ENCODE measurements around the gene ECHDC1. TPM values are rescaled to one million over a fixed set of nuclear protein-coding genes. Genes with fewer than 3 reads are reported as not detected.
"Not testable (repeated sequence)": the region's sequence is repeated elsewhere in the genome, so short reads cannot be mapped to it uniquely, and the experiment has no call there.

ECHDC1 gene
- polyA plus RNA-seq, 1 experiment = 60.7 TPM

- CTCF ChIA-PET = interaction anchor here (5.8 kb wide), 1 partner anchor 177 kb away, joined by 31 read pairs; no protein-coding TSS in a partner anchor
- TF ChIP-seq CTCF (IDR thresholded peaks at IDR 0.05; ENCODE audit: low read depth, low read length) = no peak
- Histone ChIP-seq H3K4me3 (ENCODE audit: low read depth, low read length) (no peak overlapping the region), H3K27me3 (ENCODE audit: control insufficient read depth, insufficient read depth, low read length) (no peaks in the 10 kb centered on the region), H3K27ac (ENCODE audit: low read depth, low read length) (no peak overlapping the region), H3K9me3 (ENCODE audit: control insufficient read depth, insufficient read depth, low read length) (no peaks in the 10 kb centered on the region)
- no peak for DNase-seq (ENCODE audit: low read depth, low spot score)
- POLR2A ChIA-PET = no interaction called here
These were observed 4.5 kb downstream of the ECHDC1 start for GRCh38 chr6:127338936-127339335.

- ChIA-PET CTCF (interaction anchor here (0.8 to 2.9 kb wide), 3 partner anchors 31 to 207 kb away, joined by 4 to 13 read pairs (median 4); no protein-coding TSS in a partner anchor), POLR2A (interaction anchor here (0.6 kb wide), 1 partner anchor 9 kb away, joined by 3 read pairs; no protein-coding TSS in a partner anchor)
- H3K9me3 ChIP-seq (ENCODE audit: control insufficient read depth, insufficient read depth, low read length) = no peaks in the 10 kb centered on the region; the same call in 1 of the 2 replicates
- no peak for TF ChIP-seq CTCF (IDR thresholded peaks at IDR 0.05; ENCODE audit: low read depth, low read length)
- H3K27ac ChIP-seq (ENCODE audit: low read depth, low read length) = no peak overlapping the region
- H3K4me3 ChIP-seq (ENCODE audit: low read depth, low read length) = no peak overlapping the region
- DNase-seq (ENCODE audit: low read depth, low spot score) = no peak
- no peaks in the 10 kb centered on the region for H3K27me3 ChIP-seq (ENCODE audit: control insufficient read depth, insufficient read depth, low read length)
These were observed 10.9 kb downstream of the ECHDC1 start for GRCh38 chr6:127332383-127332961.

- POLR2A ChIA-PET; DNase-seq (ENCODE audit: low read depth, low spot score); H3K27me3 ChIP-seq (ENCODE audit: control insufficient read depth, insufficient read depth, low read length); H3K4me3 ChIP-seq (ENCODE audit: low read depth, low read length); H3K27ac ChIP-seq (ENCODE audit: low read depth, low read length); H3K9me3 ChIP-seq (ENCODE audit: control insufficient read depth, insufficient read depth, low read length): not testable (repeated sequence)
- CTCF ChIA-PET = interaction anchor here (1.0 to 2.1 kb wide), 4 partner anchors 28 to 186 kb away, joined by 3 to 7 read pairs (median 4); no protein-coding TSS in a partner anchor
These were observed 12.2 kb downstream of the ECHDC1 start for GRCh38 chr6:127331256-127331655.

- ChIA-PET CTCF (no interaction called here), POLR2A (no interaction called here)
- no peak for TF ChIP-seq CTCF (IDR thresholded peaks at IDR 0.05; ENCODE audit: low read depth, low read length)
- H3K4me3 ChIP-seq (ENCODE audit: low read depth, low read length) = no peak overlapping the region
- no peaks in the 10 kb centered on the region for H3K27me3 ChIP-seq (ENCODE audit: control insufficient read depth, insufficient read depth, low read length)
- DNase-seq (ENCODE audit: low read depth, low spot score) = no peak
- H3K27ac ChIP-seq (ENCODE audit: low read depth, low read length) = no peak overlapping the region
- no peaks in the 10 kb centered on the region; the same call in 1 of the 2 replicates for H3K9me3 ChIP-seq (ENCODE audit: control insufficient read depth, insufficient read depth, low read length)
These were observed 15.3 kb downstream of the ECHDC1 start for GRCh38 chr6:127328043-127328609.

GRCh38 chr6:127319686-127320085, 23.7 kb downstream of the ECHDC1 start:
- ChIA-PET CTCF (no interaction called here), POLR2A (no interaction called here)
- no peak for DNase-seq (ENCODE audit: low read depth, low spot score)
- H3K27me3 ChIP-seq (ENCODE audit: control insufficient read depth, insufficient read depth, low read length) = no peaks in the 10 kb centered on the region
- no peak overlapping the region for H3K4me3 ChIP-seq (ENCODE audit: low read depth, low read length)
- TF ChIP-seq CTCF (IDR thresholded peaks at IDR 0.05; ENCODE audit: low read depth, low read length) = no peak
- H3K9me3 ChIP-seq (ENCODE audit: control insufficient read depth, insufficient read depth, low read length) = no peaks in the 10 kb centered on the region
- H3K27ac ChIP-seq (ENCODE audit: low read depth, low read length) = no peak overlapping the region

All from AG04450 (cell line).